Measurements from ENCODE around the gene SNX20.

The SNX20 gene

GRCh38 chr16:50711040-50711439 lies 29.9 kb upstream of the SNX20 start:
- H3K36me3 ChIP-seq (ENCODE audit: insufficient read depth, insufficient read length, low read length): no peaks in the 10 kb centered on the region
- no peaks in the 10 kb centered on the region for H3K9me3 ChIP-seq (ENCODE audit: insufficient read depth, low read length)
- DNase-seq (ENCODE audit: low read depth, low spot score): no peak
- no peaks in the 10 kb centered on the region for H3K27me3 ChIP-seq (ENCODE audit: insufficient read depth, insufficient read length)
- H3K9ac ChIP-seq (ENCODE audit: insufficient read length, low read depth): no peak overlapping the region
- peaks cover 2% of the 10 kb centered on the region for H3K4me1 ChIP-seq (ENCODE audit: insufficient read depth, insufficient read length)
- TF ChIP-seq YY1 (IDR thresholded peaks at IDR 0.05; ENCODE audit: insufficient read depth, insufficient read length): no peak
- TF ChIP-seq ZNF274 (IDR thresholded peaks at IDR 0.05; ENCODE audit: low read depth, low read length): no peak
- TF ChIP-seq SUZ12 (IDR thresholded peaks at IDR 0.05; ENCODE audit: extremely low read depth, insufficient read depth, insufficient read length): no peak
- H3K4me3 ChIP-seq (ENCODE audit: insufficient read length, low read depth): no peak overlapping the region

DNA sequence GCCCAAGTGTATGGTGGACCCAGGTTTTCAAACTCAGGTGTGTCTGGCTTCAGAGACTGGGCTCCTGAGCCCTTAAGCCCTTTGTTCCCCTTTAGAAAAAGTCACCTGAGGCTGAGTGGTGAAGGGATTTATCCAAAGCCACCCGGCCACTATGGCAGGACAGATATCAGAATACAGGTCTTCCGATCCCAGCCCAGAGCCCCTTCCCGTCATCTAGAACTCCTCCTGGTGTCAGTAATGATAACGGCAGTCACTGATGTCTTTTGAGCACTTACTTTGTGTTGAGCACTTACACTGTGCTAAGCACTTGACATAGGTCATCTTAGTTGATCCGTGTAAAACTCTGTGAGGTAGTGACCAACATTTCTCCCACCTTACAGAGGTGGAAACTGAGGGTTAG lies 28.9 kb upstream of the SNX20 start:
- no peak overlapping the region for H3K4me3 ChIP-seq (ENCODE audit: insufficient read length, low read depth)
- H3K9me3 ChIP-seq (ENCODE audit: insufficient read depth, low read length): peaks cover 6% of the 10 kb centered on the region; the same call in 1 of the 2 replicates
- H3K36me3 ChIP-seq (ENCODE audit: insufficient read depth, insufficient read length, low read length): no peaks in the 10 kb centered on the region
- no peaks in the 10 kb centered on the region for H3K27me3 ChIP-seq (ENCODE audit: insufficient read depth, insufficient read length)
- no peak overlapping the region for H3K9ac ChIP-seq (ENCODE audit: insufficient read length, low read depth)
- TF ChIP-seq SUZ12 (IDR thresholded peaks at IDR 0.05; ENCODE audit: extremely low read depth, insufficient read depth, insufficient read length) (no peak), ZNF274 (IDR thresholded peaks at IDR 0.05; ENCODE audit: low read depth, low read length) (no peak), YY1 (IDR thresholded peaks at IDR 0.05; ENCODE audit: insufficient read depth, insufficient read length) (no peak)
- DNase-seq (ENCODE audit: low read depth, low spot score): no peak
- H3K4me1 ChIP-seq (ENCODE audit: insufficient read depth, insufficient read length): peaks cover 2% of the 10 kb centered on the region

DNA sequence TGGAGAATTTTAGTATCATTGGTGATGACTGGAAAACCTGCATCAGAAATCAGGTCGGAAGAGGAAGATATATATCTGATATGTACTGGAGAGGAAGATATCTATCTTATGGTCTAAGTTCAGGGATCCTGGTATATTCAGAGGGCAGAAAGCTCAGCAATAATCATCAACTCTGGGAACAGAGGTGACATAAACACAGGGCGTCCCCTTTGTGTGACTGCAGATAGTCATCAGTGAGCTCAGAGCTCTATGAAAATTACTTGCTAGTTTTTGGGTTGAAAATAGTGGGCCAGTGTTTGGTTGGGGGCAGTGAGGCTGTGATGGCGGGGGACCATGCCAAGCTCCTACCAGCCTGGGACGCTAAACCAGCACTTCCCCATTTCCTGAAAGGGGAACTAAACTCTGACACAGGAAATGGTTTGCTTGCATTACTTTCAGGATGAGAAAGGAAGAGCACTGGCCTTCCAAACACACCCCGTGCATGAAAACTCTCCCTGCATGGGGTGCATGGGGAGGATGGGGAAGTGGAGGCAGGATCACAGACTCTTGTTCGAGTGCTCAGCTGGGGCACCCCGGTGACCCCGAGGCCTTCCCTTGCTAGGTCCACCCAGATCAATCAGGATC lies 28.1 kb upstream of the SNX20 start:
- Histone ChIP-seq H3K4me1 (ENCODE audit: insufficient read depth, insufficient read length) (peaks cover 2% of the 10 kb centered on the region), H3K9me3 (ENCODE audit: insufficient read depth, low read length) (peaks cover 14% of the 10 kb centered on the region), H3K36me3 (ENCODE audit: insufficient read depth, insufficient read length, low read length) (no peaks in the 10 kb centered on the region), H3K9ac (ENCODE audit: insufficient read length, low read depth) (no peak overlapping the region), H3K4me3 (ENCODE audit: insufficient read length, low read depth) (no peak overlapping the region), H3K27me3 (ENCODE audit: insufficient read depth, insufficient read length) (no peaks in the 10 kb centered on the region)
- no peak for TF ChIP-seq SUZ12 (IDR thresholded peaks at IDR 0.05; ENCODE audit: extremely low read depth, insufficient read depth, insufficient read length)
- TF ChIP-seq YY1 (IDR thresholded peaks at IDR 0.05; ENCODE audit: insufficient read depth, insufficient read length): no peak
- no peak for TF ChIP-seq ZNF274 (IDR thresholded peaks at IDR 0.05; ENCODE audit: low read depth, low read length)
- DNase-seq (ENCODE audit: low read depth, low spot score): no peak

DNA sequence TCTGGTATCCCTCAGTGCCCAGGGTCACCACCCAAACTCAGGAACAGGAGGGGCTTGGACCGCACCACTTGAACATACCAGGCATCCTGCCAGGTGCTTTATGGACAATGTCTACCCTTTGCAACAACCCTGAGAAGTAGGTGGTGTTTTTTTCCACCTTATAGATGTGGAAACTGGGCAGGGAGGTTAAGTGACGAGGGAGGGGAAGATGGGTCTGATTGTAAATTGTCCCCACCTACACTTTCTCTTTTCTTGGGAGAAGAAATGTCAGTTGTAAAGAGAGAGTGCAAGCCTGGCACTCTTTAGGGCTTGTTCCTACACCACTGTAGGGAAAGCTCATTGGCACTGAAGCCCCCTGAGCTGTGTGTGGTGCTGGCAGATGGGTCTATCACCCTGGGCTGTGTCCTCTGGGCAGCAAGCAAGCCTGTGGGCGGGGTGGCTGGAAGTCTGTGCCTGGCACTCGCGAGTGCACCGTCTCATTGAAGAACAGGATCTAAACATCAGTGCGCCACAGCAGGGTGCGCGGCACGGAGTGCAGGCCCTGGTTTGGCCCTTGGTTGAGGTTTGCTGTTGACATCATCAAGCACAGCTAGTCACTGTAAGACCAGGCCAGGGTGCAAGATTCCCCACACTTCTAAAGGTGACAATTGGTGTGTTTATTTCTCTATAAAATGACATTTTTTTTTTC lies 27.4 kb upstream of the SNX20 start:
- Histone ChIP-seq H3K4me1 (ENCODE audit: insufficient read depth, insufficient read length) (no peaks in the 10 kb centered on the region), H3K9me3 (ENCODE audit: insufficient read depth, low read length) (peaks cover 21% of the 10 kb centered on the region), H3K4me3 (ENCODE audit: insufficient read length, low read depth) (no peak overlapping the region), H3K9ac (ENCODE audit: insufficient read length, low read depth) (no peak overlapping the region), H3K27me3 (ENCODE audit: insufficient read depth, insufficient read length) (no peaks in the 10 kb centered on the region), H3K36me3 (ENCODE audit: insufficient read depth, insufficient read length, low read length) (no peaks in the 10 kb centered on the region)
- TF ChIP-seq SUZ12 (IDR thresholded peaks at IDR 0.05; ENCODE audit: extremely low read depth, insufficient read depth, insufficient read length) (no peak), ZNF274 (IDR thresholded peaks at IDR 0.05; ENCODE audit: low read depth, low read length) (no peak), YY1 (IDR thresholded peaks at IDR 0.05; ENCODE audit: insufficient read depth, insufficient read length) (no peak)
- no peak for DNase-seq (ENCODE audit: low read depth, low spot score)

DNA sequence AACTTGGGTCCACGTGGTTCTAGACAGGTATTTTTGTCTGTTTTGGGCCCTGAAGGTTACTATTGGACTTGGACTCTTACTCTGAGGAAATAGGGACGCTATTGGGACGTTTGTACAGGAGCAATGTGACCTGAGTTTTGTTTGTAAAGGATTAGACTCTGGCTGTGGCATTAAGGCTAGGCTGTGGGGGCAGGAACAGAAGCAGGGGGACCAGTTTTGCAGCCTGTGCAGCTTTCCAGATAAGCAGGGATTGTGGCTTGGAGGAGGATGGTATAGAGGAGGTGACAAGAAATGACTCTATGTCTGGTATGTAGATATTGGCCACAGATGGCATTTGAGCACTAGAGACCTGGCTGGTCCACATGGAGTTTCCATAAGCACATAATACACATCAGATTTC lies 25.1 kb upstream of the SNX20 start:
- Histone ChIP-seq H3K4me1 (ENCODE audit: insufficient read depth, insufficient read length) (no peaks in the 10 kb centered on the region), H3K36me3 (ENCODE audit: insufficient read depth, insufficient read length, low read length) (no peaks in the 10 kb centered on the region), H3K9ac (ENCODE audit: insufficient read length, low read depth) (no peak overlapping the region), H3K9me3 (ENCODE audit: insufficient read depth, low read length) (peaks cover 22% of the 10 kb centered on the region), H3K27me3 (ENCODE audit: insufficient read depth, insufficient read length) (no peaks in the 10 kb centered on the region), H3K4me3 (ENCODE audit: insufficient read length, low read depth) (no peak overlapping the region)
- DNase-seq (ENCODE audit: low read depth, low spot score): no peak
- TF ChIP-seq ZNF274 (IDR thresholded peaks at IDR 0.05; ENCODE audit: low read depth, low read length): no peak
- TF ChIP-seq SUZ12 (IDR thresholded peaks at IDR 0.05; ENCODE audit: extremely low read depth, insufficient read depth, insufficient read length): no peak
- TF ChIP-seq YY1 (IDR thresholded peaks at IDR 0.05; ENCODE audit: insufficient read depth, insufficient read length): no peak

GRCh38 chr16:50705436-50706110 lies 24.5 kb upstream of the SNX20 start:
- no peak for DNase-seq (ENCODE audit: low read depth, low spot score)
- Histone ChIP-seq H3K4me1 (ENCODE audit: insufficient read depth, insufficient read length) (no peaks in the 10 kb centered on the region), H3K27me3 (ENCODE audit: insufficient read depth, insufficient read length) (no peaks in the 10 kb centered on the region), H3K36me3 (ENCODE audit: insufficient read depth, insufficient read length, low read length) (no peaks in the 10 kb centered on the region), H3K9ac (ENCODE audit: insufficient read length, low read depth) (no peak overlapping the region), H3K4me3 (ENCODE audit: insufficient read length, low read depth) (no peak overlapping the region), H3K9me3 (ENCODE audit: insufficient read depth, low read length) (peaks cover 22% of the 10 kb centered on the region)
- TF ChIP-seq ZNF274 (IDR thresholded peaks at IDR 0.05; ENCODE audit: low read depth, low read length) (no peak), YY1 (IDR thresholded peaks at IDR 0.05; ENCODE audit: insufficient read depth, insufficient read length) (no peak), SUZ12 (IDR thresholded peaks at IDR 0.05; ENCODE audit: extremely low read depth, insufficient read depth, insufficient read length) (no peak)

- H3K9me3 ChIP-seq (ENCODE audit: insufficient read depth, low read length): peaks cover 22% of the 10 kb centered on the region
- TF ChIP-seq YY1 (IDR thresholded peaks at IDR 0.05; ENCODE audit: insufficient read depth, insufficient read length): no peak
- no peak for TF ChIP-seq SUZ12 (IDR thresholded peaks at IDR 0.05; ENCODE audit: extremely low read depth, insufficient read depth, insufficient read length)
- TF ChIP-seq ZNF274 (IDR thresholded peaks at IDR 0.05; ENCODE audit: low read depth, low read length): no peak
- H3K9ac ChIP-seq (ENCODE audit: insufficient read length, low read depth): no peak overlapping the region
- no peaks in the 10 kb centered on the region for H3K4me1 ChIP-seq (ENCODE audit: insufficient read depth, insufficient read length)
- H3K36me3 ChIP-seq (ENCODE audit: insufficient read depth, insufficient read length, low read length): no peaks in the 10 kb centered on the region
- H3K4me3 ChIP-seq (ENCODE audit: insufficient read length, low read depth): no peak overlapping the region
- H3K27me3 ChIP-seq (ENCODE audit: insufficient read depth, insufficient read length): no peaks in the 10 kb centered on the region
- DNase-seq (ENCODE audit: low read depth, low spot score): no peak
Measured at GRCh38 chr16:50704245-50704644, 23.1 kb upstream of the SNX20 start.
